GM15510 (cell line): Measurements from ENCODE around the gene RGS16.

Experiments used
- POLR2A ChIP-seq: IDR thresholded peaks from 3 replicates; pipeline ENCODE4 v1.6.1; 2011; ENCODE audit warnings: borderline replicate concordance; ENCODE audit not compliant: insufficient read length; ENCODE audit errors: extremely low read depth

RGS16 gene

GRCh38 chr1:182604175-182605164, at the start of gene RGS16:
Gene RGS16 (minus strand): TSS chr1:182604389. CDS start chr1:182604259, 130 bp downstream.
- TF ChIP-seq POLR2A = peak; percentile 99

- no peak for TF ChIP-seq POLR2A
Observed at GRCh38 chr1:182653986-182654385, 49.8 kb upstream of the RGS16 start.

- TF ChIP-seq POLR2A = no peak
Observed at GRCh38 chr1:182652933-182653332, 48.7 kb upstream of the RGS16 start.

- TF ChIP-seq POLR2A = no peak
Observed at GRCh38 chr1:182651339-182651724, 47.1 kb upstream of the RGS16 start.

GRCh38 chr1:182650678-182651338, 46.6 kb upstream of the RGS16 start:
- no peak for TF ChIP-seq POLR2A

GRCh38 chr1:182649041-182649440, 44.9 kb upstream of the RGS16 start:
- TF ChIP-seq POLR2A = no peak

DNA sequence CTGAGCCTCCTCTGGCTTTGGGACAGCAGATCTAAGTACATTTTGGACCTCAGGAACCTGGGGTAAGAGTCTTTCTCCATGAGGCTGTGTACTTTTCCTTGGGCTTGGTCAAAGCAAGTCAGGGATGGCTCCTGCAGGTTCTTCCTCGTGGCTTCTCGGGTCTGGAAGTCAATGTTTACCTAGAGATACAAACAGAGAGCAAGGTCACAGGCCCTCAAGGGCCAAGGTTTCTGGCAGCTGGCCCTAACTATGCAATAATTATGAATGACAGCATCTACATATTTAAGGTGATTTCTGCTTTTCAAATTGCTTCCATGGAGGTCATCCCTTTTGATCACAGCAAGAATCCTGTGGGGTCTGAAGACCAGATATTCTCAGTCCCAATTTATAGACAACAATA, 42.5 kb upstream of the RGS16 start:
- no peak for TF ChIP-seq POLR2A

DNA sequence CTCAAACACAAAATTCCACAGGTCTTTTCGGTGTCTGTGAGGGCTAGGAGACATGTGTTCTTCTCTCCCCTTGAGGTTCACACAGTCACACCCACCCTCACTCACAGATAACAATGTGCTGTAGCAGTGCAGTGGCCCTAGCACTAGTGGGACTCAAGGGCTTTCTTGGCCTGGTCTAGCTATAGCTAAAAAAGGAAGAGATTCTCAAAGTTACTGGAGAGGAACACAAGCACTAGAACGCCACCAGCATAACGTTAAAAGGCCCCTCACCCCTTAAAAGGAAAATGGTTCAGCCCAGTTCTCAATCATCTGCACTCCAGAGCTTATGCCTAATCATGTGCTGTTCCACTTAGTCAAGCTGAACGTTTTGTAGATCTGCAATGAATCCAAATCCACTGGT, 40.7 kb upstream of the RGS16 start:
- TF ChIP-seq POLR2A = no peak

- TF ChIP-seq POLR2A = no peak
Observed at GRCh38 chr1:182643699-182644098, 39.5 kb upstream of the RGS16 start.

- no peak for TF ChIP-seq POLR2A
Observed at GRCh38 chr1:182642461-182642860, 38.3 kb upstream of the RGS16 start.

DNA sequence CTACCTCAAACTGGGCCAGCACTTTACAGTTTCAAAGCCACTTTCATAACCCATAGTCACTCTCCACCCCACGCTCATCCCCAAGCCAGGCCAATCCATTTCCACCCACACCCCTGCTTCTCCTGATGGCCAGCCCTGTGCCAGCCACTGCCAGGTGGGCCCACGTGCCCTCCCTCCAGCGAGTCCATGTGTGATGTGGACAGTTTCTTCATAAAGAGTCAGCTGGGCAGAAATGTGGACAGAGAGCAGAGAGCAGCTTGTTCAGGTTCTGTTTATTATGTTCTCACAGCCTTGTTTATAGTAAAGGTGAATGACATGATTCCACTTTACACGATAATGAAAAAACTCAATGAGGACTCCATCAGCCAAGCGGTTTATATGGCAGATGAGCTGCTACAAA, 37.4 kb upstream of the RGS16 start:
- no peak for TF ChIP-seq POLR2A

DNA sequence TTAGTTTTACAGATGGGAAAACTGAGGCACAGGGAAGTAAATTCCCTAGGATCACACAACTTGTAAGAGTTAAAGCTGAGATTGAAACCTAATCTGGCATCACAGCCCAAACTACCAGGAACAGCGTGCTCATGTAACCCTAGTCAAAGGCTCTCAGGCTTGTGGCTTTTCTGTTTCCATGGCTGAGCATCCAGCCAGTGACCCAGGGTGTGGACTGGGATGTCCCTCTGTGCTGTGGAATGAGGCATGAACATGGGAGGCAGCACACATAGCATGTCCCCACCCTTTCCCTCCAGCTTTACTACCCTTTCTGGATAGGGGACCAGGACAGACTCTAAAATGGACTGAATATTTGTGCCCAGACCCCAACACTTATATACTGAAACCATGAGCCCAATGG, 35.1 kb upstream of the RGS16 start:
- no peak for TF ChIP-seq POLR2A

- TF ChIP-seq POLR2A = no peak
Observed at GRCh38 chr1:182637769-182638168, 33.6 kb upstream of the RGS16 start.

GRCh38 chr1:182635871-182636270, 31.7 kb upstream of the RGS16 start:
- no peak for TF ChIP-seq POLR2A

- TF ChIP-seq POLR2A = no peak
Observed at GRCh38 chr1:182634306-182635072, 30.3 kb upstream of the RGS16 start.
